Prostate gland (tissue), 2 donors: ENCODE measurements around the gene GOLGA6A.

Source experiments
- POLR2A ChIP-seq: fragments of 450-650 bp; IDR thresholded peaks from one replicate; pipeline ENCODE4 v1.6.1; 2016; ENCODE audit warnings: antibody characterized with exemption, mild to moderate bottlenecking
- POLR2AphosphoS5 ChIP-seq: sonication (generic); formaldehyde crosslinking; IDR thresholded peaks from one replicate; pipeline ENCODE4 v1.6.1; 2017; ENCODE audit warnings: antibody characterized with exemption
- TF ChIP-seq, protein P1 (sequence below), 4 experiments: fragments of 200-600 bp in 2 of 4; fragments of 450-650 bp in 2 of 4; sonication (generic) in 2 of 4; IDR thresholded peaks; 1 replicate in 3 of 4; 2 replicates in 1 of 4; pipeline ENCODE4 v1.5.1; 2016 to 2019; ENCODE audit warnings: antibody characterized with exemption in 4 of 4, mild to moderate bottlenecking in 2 of 4, moderate library complexity in 2 of 4

DNA sequence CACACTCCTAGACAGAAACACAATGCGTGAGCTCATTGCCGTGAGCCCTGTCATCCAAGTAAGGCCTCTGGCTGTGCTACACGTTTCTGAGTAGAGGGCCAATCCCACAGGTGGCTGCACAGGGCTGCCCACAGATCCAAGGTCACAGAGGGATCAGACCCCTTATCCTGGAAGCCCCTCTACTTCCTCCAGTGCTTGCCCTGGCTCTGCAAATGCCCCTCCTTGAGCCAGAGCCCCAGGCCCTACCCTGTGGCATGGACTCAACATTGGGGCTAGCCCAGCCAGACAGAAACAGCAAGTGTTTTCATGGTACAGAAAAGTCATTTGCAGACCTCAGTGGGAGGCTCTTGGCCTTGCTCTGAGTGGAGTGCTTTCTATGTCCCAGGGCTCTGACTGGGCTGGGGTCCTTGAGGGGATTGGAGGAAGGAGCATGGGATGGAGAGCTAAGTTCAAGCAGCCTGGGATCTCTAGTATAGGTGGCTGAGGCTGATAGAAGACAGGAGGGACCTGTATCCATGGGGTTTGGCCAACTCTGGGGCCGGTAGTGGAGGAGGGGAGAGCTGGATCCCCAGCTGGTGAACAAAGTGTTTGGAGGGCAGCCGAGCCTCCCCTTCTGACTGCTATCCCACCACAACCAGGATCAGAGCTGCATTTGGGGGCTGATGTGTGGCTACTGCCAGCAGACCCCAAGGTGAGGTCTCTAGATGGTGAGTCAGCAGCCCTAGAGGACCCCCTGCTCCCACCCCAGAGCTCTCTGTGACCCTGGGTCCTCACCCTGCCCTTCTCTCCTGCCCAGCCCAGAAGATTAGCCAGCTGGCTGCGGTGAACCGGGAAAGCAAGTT, 38.7 kb downstream of the GOLGA6A start:
- TF ChIP-seq, protein P1, sequence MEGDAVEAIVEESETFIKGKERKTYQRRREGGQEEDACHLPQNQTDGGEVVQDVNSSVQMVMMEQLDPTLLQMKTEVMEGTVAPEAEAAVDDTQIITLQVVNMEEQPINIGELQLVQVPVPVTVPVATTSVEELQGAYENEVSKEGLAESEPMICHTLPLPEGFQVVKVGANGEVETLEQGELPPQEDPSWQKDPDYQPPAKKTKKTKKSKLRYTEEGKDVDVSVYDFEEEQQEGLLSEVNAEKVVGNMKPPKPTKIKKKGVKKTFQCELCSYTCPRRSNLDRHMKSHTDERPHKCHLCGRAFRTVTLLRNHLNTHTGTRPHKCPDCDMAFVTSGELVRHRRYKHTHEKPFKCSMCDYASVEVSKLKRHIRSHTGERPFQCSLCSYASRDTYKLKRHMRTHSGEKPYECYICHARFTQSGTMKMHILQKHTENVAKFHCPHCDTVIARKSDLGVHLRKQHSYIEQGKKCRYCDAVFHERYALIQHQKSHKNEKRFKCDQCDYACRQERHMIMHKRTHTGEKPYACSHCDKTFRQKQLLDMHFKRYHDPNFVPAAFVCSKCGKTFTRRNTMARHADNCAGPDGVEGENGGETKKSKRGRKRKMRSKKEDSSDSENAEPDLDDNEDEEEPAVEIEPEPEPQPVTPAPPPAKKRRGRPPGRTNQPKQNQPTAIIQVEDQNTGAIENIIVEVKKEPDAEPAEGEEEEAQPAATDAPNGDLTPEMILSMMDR (IDR thresholded peaks at IDR 0.05): no peak
- TF ChIP-seq POLR2A: no peak
- no peak for TF ChIP-seq POLR2AphosphoS5
